HUES6 (cell line): ENCODE data around the gene PPP2R5A.

ENCODE experiments used
- H3K27ac ChIP-seq: 2 replicates; pipeline ENCODE4 v1.7.0; 2013; ENCODE audit warnings: low read depth, mild to moderate bottlenecking, low read length, inconsistent platforms
- H3K27me3 ChIP-seq: 2 replicates; pipeline ENCODE4 v1.6.1; 2013; ENCODE audit warnings: low read length; ENCODE audit not compliant: control insufficient read depth, insufficient read depth
- H3K36me3 ChIP-seq: 2 replicates; pipeline ENCODE4 v1.6.1; 2013; ENCODE audit warnings: low read length; ENCODE audit not compliant: control insufficient read depth, insufficient read depth
- H3K4me1 ChIP-seq: 2 replicates; pipeline ENCODE4 v1.6.1; 2013; ENCODE audit warnings: low read length; ENCODE audit not compliant: control insufficient read depth, insufficient read depth
- H3K4me3 ChIP-seq: 2 replicates; pipeline ENCODE4 v1.5.1; 2013; ENCODE audit warnings: low read depth, low read length
- H3K9ac ChIP-seq: one replicate; pipeline ENCODE4 v1.6.1; 2013; ENCODE audit warnings: mild to moderate bottlenecking, low read length
- H3K9me3 ChIP-seq: 2 replicates; pipeline ENCODE4 v1.6.1; 2013; ENCODE audit warnings: low read depth, low read length; ENCODE audit not compliant: control insufficient read depth, insufficient read depth

The PPP2R5A gene

DNA sequence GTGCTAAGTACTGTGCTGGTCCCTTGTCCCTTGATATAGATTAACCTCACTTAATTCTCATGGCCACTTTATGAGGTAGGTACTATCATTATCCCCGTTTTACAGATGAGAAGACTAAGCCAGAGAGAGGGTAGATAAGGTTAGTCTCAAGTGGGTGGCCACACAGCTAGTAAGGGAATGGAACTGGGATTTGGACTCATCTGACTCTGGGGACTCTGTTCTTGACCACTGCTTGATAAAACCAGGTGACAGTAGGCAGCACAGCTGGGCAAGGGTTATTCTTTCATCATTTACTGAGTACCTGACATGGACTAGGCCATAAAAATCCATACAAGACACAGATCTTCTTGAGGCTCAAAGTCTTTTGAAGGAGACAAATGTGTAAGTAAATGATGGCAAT lies 37.2 kb upstream of the PPP2R5A start:
- H3K4me3 ChIP-seq = no peak overlapping the region
- H3K27ac ChIP-seq = no peak overlapping the region
- H3K4me1 ChIP-seq = no peaks in the 10 kb centered on the region
- H3K9ac ChIP-seq = no peak overlapping the region
- H3K9me3 ChIP-seq = no peaks in the 10 kb centered on the region
- no peaks in the 10 kb centered on the region for H3K36me3 ChIP-seq
- no peaks in the 10 kb centered on the region for H3K27me3 ChIP-seq

DNA sequence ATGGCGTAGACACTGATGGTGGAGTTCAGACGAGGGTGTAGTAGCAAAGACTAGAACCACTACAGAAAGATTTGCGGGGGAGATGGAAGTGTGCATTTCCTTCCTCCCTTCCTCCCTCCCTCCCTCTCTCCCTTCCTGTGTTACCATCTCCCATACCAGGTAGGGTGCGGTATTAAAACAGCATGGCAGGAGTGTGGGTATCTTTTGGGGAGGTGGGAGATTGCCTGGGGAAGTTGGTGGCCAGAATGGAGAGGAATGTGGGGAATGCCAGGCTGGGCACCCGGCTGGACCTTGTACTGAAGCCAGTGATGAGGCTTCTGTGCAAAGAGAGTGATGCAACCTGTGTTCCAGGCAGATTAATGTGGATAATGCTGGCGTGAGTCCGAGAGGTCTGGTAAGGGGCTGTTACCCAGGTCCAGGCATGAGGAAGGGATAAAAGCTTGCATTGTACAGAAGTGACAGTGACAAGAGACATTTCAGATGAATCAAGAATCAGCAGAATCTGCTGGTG lies 30.3 kb upstream of the PPP2R5A start:
- Histone ChIP-seq H3K27me3 (no peaks in the 10 kb centered on the region), H3K9me3 (no peaks in the 10 kb centered on the region), H3K27ac (no peak overlapping the region), H3K4me3 (no peak overlapping the region), H3K9ac (no peak overlapping the region), H3K4me1 (no peaks in the 10 kb centered on the region), H3K36me3 (no peaks in the 10 kb centered on the region)

DNA sequence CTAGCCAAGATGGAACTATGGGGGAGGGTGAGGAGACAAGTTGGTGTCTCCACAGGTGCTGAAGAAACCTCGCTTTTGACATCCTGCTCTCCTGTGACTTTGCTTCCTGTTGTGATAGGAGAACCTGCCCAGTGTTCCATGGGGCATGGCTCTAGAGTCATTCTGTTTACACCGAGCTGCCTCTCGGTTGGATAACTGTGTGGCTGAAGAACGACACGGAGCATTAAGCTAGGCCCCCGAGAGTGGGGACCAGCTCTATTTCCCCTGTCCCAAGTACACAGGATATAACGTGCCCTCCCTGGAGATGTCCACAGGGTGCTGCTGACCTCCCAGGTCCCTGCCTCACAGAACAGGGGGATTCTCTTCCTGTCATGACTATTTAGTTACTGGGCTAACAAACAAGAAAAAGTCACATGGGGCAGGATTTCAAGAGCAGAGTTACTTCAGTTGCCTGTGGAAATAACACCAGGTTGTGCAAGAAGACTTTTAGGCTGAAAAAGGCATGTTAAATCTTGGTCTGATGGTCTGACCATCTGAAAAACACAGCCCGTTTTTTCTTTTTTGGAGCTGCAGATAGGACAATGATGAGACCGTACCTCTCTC lies 29.4 kb upstream of the PPP2R5A start:
- Histone ChIP-seq H3K4me1 (peaks cover under 1% of the 10 kb centered on the region; the same call in 1 of the 2 replicates), H3K27me3 (no peaks in the 10 kb centered on the region), H3K4me3 (no peak overlapping the region), H3K36me3 (no peaks in the 10 kb centered on the region), H3K9ac (no peak overlapping the region), H3K9me3 (no peaks in the 10 kb centered on the region), H3K27ac (no peak overlapping the region)

DNA sequence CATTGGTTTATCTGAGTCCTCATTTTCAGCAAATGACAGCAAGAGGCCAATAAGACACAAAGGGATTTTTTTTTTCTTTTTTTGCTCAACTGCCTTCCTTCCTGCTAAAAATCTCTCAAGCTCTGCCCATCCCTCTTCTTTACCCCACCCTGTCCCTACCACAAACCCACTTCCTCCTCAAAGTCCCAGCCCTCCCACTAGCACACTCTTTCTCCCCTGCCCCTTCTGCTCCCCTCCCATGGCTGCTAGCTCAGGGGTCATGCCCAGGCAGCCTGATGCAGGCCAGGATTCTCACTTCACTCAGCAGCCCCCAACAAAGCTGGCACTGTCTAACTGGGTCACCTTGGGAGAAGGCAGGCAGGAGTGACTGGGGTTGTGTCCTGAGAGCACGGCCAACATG lies 28.8 kb upstream of the PPP2R5A start:
- Histone ChIP-seq H3K9me3 (no peaks in the 10 kb centered on the region), H3K4me1 (peaks cover 6% of the 10 kb centered on the region), H3K27me3 (no peaks in the 10 kb centered on the region), H3K4me3 (no peak overlapping the region), H3K27ac (no peak overlapping the region), H3K9ac (no peak overlapping the region), H3K36me3 (no peaks in the 10 kb centered on the region)

DNA sequence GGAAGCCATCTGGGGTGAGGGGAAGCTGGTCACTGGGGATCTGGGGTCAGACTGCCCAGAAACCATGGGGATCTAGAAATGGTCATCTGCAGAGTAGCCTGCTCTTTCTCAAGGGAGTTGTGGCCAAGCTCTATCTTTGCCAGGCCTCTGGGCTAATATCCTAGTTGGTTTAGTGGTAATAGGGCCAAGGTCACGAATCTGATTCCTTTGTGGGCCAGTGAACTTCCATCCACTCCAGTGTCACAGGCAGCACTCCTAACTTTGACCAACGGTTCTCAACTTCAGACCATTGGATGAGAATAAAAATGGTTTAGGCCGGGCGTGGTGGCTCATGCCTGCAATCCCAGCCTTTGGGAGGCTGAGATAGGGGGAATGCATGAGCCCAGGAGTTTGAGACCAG lies 28.1 kb upstream of the PPP2R5A start:
- no peak overlapping the region for H3K4me3 ChIP-seq
- H3K9ac ChIP-seq = no peak overlapping the region
- no peaks in the 10 kb centered on the region for H3K9me3 ChIP-seq
- H3K27ac ChIP-seq = no peak overlapping the region
- no peaks in the 10 kb centered on the region for H3K27me3 ChIP-seq
- no peaks in the 10 kb centered on the region for H3K36me3 ChIP-seq
- peaks cover 13% of the 10 kb centered on the region for H3K4me1 ChIP-seq

DNA sequence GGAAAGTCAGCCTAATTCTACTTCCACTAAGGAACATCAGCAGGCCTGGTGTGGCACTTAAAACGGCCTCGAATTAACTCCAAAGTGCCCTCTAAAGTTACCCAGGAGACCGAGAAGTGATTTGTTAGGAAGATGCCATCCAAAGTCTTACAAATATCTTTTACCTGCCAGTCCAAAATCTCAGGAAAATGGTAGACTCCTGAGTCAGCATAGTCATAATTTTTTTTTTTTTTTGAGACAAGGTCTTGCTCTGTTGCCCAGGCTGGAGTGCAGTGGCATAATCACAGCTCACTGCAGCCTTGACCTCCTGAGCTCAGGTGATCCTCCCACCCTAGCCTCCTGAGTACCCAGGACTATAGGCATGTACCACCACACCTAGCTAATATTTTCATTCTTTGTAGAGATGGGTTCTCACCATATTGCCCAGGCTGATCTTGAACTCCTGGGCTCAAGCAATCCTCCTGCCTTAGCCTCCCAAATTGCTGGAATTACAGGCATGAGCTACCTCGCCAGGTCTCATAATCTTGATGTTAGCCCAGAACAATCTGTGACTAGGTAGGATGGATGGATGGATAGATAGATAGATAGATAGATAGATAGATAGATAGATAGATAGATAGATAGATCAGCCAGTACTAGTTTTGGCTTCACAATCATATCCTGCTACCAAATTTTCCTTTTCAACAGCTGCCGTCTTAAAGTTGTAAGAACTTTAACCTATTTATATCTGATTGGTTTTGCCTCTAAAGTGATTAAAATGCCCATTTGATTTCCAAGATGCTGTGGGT lies 25.3 kb upstream of the PPP2R5A start:
- H3K27ac ChIP-seq = no peak overlapping the region

DNA sequence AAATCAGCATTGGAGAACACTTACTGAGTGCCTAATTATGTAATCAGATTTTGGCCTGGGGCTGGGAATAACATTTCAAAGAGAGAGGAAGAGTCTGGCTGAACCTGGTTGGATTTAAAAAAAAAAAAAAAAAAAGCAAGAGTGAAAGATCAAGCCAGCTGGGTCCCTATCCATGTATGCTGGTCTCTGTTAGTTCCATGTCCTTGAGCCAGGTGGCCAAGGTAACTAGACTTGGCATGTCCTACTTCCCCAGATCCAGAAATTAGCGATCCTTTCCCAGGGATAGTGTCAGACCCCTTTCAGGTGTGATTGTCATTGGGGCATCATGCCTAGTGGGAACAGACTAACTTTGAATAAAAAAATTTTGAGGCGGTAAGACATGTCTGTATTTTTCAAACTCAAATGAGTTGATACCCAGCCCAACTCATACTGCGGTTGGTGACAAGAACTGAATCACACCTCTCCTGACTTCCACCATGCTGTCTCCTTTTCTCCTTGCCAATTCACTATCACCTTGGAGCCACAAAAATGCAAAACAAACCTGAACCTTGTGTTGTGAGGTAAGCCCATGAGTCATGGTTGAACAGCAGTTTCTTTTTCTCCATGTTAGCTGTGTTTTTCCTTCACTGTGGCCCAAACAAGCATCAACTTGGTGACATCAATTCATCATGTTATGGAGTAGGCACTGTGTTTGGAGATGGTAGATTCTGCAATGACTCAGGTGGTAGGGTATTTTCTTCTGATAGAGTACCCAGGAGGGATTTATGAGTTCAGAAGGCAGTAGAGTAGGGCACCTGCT lies 24.5 kb upstream of the PPP2R5A start:
- H3K27me3 ChIP-seq = no peaks in the 10 kb centered on the region
- no peak overlapping the region for H3K9ac ChIP-seq
- H3K27ac ChIP-seq = no peak overlapping the region
- H3K9me3 ChIP-seq = no peaks in the 10 kb centered on the region
- H3K36me3 ChIP-seq = no peaks in the 10 kb centered on the region
- no peak overlapping the region for H3K4me3 ChIP-seq
- peaks cover 13% of the 10 kb centered on the region for H3K4me1 ChIP-seq

More for the DNA sequence above, 25.3 kb upstream of the PPP2R5A start:
- Histone ChIP-seq H3K27me3 (no peaks in the 10 kb centered on the region), H3K9ac (no peak overlapping the region), H3K4me3 (no peak overlapping the region), H3K4me1 (peaks cover 13% of the 10 kb centered on the region), H3K9me3 (no peaks in the 10 kb centered on the region), H3K36me3 (no peaks in the 10 kb centered on the region)

DNA sequence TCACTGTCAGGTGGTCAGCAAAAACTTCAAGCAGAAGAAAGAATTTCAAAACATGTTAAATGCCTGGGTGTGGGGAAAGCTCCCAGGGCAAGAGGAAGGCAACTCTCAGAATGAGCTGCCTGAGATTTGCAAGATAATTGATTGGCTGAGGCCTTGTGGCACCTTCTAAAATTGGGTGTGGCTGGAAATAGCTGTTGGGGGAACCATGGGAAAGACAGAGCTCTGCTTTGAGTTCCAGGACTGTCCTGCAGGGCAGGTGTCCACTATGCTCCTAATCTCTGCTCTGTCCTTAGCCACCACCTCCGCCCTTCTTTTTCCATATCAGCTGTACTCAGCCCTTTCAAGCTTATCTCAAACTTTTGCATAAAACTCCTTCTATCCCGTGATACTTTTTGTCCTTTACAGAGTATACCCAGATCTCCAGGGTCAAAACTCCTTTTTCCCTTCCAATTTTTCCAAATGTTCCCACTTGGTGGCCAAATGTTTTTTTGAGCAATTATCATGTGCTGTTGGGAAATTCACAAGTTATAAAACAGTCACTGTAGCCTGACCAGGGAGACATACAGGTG lies 23.8 kb upstream of the PPP2R5A start:
- no peaks in the 10 kb centered on the region for H3K27me3 ChIP-seq
- H3K9me3 ChIP-seq = no peaks in the 10 kb centered on the region
- H3K27ac ChIP-seq = no peak overlapping the region
- no peaks in the 10 kb centered on the region for H3K36me3 ChIP-seq
- no peak overlapping the region for H3K4me3 ChIP-seq
- peaks cover 13% of the 10 kb centered on the region for H3K4me1 ChIP-seq
- no peak overlapping the region for H3K9ac ChIP-seq

DNA sequence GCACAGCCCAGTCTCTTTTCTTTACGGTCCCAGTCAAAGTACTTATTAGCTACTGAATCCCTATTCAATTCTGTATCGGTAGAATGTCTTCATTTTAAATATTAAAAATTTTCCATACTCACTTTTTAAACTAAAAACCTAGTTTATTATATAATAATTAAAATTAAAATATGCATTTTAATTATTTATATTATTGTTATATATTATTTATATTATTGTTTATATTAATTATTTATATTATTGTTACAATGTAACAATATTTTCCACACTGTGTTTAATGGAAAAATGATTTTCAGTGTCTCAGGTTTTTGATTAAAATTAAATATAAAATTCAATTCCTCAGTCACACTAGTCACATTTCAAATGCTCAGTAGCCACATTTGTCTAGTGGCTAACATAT lies 18.2 kb upstream of the PPP2R5A start:
- Histone ChIP-seq H3K9me3 (no peaks in the 10 kb centered on the region), H3K9ac (no peak overlapping the region), H3K4me3 (no peak overlapping the region), H3K4me1 (0 out of 2 replicates have a peak, but pooled peaks cover 6% of the 10 kb centered on the region), H3K36me3 (no peaks in the 10 kb centered on the region), H3K27ac (no peak overlapping the region), H3K27me3 (no peaks in the 10 kb centered on the region)

DNA sequence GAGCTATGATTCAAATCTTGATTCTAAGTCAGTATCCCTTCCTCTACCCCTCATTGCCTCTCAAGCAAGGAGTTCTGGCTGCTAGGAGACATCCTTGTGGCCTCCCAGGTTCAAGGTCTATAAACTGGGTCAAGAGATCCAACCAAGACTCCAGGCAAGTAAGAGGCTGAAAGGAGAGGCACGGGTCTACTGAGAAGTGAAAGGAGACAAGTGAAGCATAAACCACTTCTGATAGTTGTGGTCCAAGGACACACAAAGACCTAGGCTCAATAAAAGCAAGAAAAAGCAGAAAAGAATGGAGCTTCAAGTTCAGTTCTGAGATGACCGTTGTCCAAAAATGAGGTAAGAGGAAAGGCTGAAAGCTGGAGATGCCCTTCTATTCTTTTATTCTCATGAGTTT lies 17.8 kb upstream of the PPP2R5A start:
- no peaks in the 10 kb centered on the region for H3K9me3 ChIP-seq
- H3K9ac ChIP-seq = no peak overlapping the region
- no peaks in the 10 kb centered on the region for H3K36me3 ChIP-seq

More for the DNA sequence above, 17.8 kb upstream of the PPP2R5A start:
- Histone ChIP-seq H3K4me1 (0 out of 2 replicates have a peak, but pooled peaks cover 6% of the 10 kb centered on the region), H3K27ac (no peak overlapping the region), H3K27me3 (no peaks in the 10 kb centered on the region), H3K4me3 (no peak overlapping the region)
